Ovary (tissue), 9 donors: ENCODE data around the gene RBM28. TPM values are rescaled to one million over a fixed set of nuclear protein-coding genes. Genes with fewer than 3 reads are reported as not detected.
A peak's percentile ranks its signal among the peaks of the same experiment; 100 is the strongest.

Experiments used
- DNase-seq, 5 donors: peaks; one replicate each; pipeline ENCODE4 v3.0.0-alpha.2; 2019 to 2020
- H3K27ac ChIP-seq, 2 donors: fragments of 200-600 bp; one replicate each; pipeline versions ENCODE4 v1.5.1 to v1.8.0; 2019 to 2022
- H3K27me3 ChIP-seq: fragments of 200-600 bp; one replicate; pipeline ENCODE4 v1.8.0; 2022
- H3K36me3 ChIP-seq: fragments of 200-600 bp; sonication (generic); one replicate; pipeline ENCODE4 v1.5.1; 2019
- H3K4me1 ChIP-seq: one replicate; pipeline ENCODE4 v1.8.1; 2013; ENCODE audit warnings: mild to moderate bottlenecking, moderate library complexity; ENCODE audit not compliant: insufficient read depth
- H3K4me3 ChIP-seq: fragments of 200-600 bp; sonication (generic); one replicate; pipeline ENCODE4 v1.5.1; 2017
- H3K9me3 ChIP-seq, 2 donors: fragments of 200-600 bp in 1 of 2; sonication (generic) in 1 of 2; one replicate each; pipeline versions ENCODE4 v1.5.1 to v1.8.1; 2013 to 2019; ENCODE audit warnings: mild to moderate bottlenecking in 1 of 2, moderate library complexity in 1 of 2
- CTCF ChIP-seq, 3 donors: fragments of 450-650 bp in 2 of 3; fragments of 200-600 bp in 1 of 3; IDR thresholded peaks; one replicate each; pipeline versions ENCODE4 v1.5.1 to v1.8.0; 2016 to 2022; ENCODE audit warnings: antibody characterized with exemption in 3 of 3, mild to moderate bottlenecking in 1 of 3
- EP300 ChIP-seq: sonication (generic); formaldehyde crosslinking; IDR thresholded peaks from one replicate; pipeline ENCODE4 v1.6.1; 2017; ENCODE audit warnings: antibody characterized with exemption
- POLR2A ChIP-seq: fragments of 450-650 bp; IDR thresholded peaks from one replicate; pipeline ENCODE4 v1.6.1; 2017; ENCODE audit warnings: antibody characterized with exemption, mild to moderate bottlenecking, moderate library complexity
- WGBS, 3 donors: extraction: QIAGEN DNeasy Blood & Tissue Kit in 1 of 3; methylation state at CpG; one replicate each; pipeline versions ENCODE4 v1.1.5 to v1.1.7; 2013 to 2017; 5-methylcytosine and 5-hydroxymethylcytosine counted together
- intact Hi-C, 4 donors: fragments of 100-400 bp; cut with DNase I; formaldehyde crosslinking; loops; one replicate each; pipeline versions ENCODE4 v1.11.0 to v1.15.1; 2022 to 2023
- polyA plus RNA-seq, 2 donors: library from polyadenylated mRNA; stranded (reverse); fragments of 200-250 nt in 1 of 2; fragments of 350-450 nt in 1 of 2; fragmentation: Illumina TruSeq in 1 of 2; extraction: RNeasy Lipid Tissue Mini Kit (QIAGEN cat#74804) in 1 of 2; gene quantifications; one replicate each; pipeline ENCODE4 v1.2.3, GENCODE V29; 2013 to 2014
- total RNA-seq, 7 donors: library from RNA; depleted of rRNA in 2 of 7; stranded (reverse); fragments of >200 nt in 2 of 7; fragmentation: NEBNext Ultra II Directional in 3 of 7; extraction: Animal tissue kit (Norgen Biotek cat#: 25700) in 3 of 7; gene quantifications; one replicate each; pipeline versions ENCODE4 v1.1.0 to v1.2.4, GENCODE V29; 2016 to 2023
- donor health status: DM: no; HTN: no; CAD: no; lungs with moderate emphysema.
- donor health status: DM: no; HTN: no; CAD: no.
- donor health status: Bipolar disorder and iron deficiency.
- donor health status: DM: yes; HTN: yes; CAD: no.
- donor health status: DM: no; HTN: no; CAD: no.
- donor health status: DM: yes; HTN: yes; CAD: no.

Gene RBM28
- total and polyA plus RNA-seq, 9 donors: 13.6 to 50.8 (median 33.1) TPM

- DNase-seq: no peak
- 72 to 76% (median 74%) methylated on average over 3 of the region's 3 CpGs for WGBS, 3 donors
- H3K9me3 ChIP-seq: no peaks in the 10 kb centered on the region
- H3K27me3 ChIP-seq: no peaks in the 10 kb centered on the region
- H3K4me3 ChIP-seq: no peak overlapping the region
- H3K36me3 ChIP-seq: no peaks in the 10 kb centered on the region
- intact Hi-C loops: no loop called here
- no peaks in the 10 kb centered on the region for H3K4me1 ChIP-seq
- no peak overlapping the region for H3K27ac ChIP-seq
- TF ChIP-seq POLR2A (no peak), CTCF (IDR thresholded peaks at IDR 0.05) (no peak), EP300 (no peak)
These were observed 47.3 kb upstream of the RBM28 start for GRCh38 chr7:128390871-128391565.

GRCh38 chr7:128389618-128390329 lies 46.1 kb upstream of the RBM28 start:
- Histone ChIP-seq H3K36me3 (no peaks in the 10 kb centered on the region), H3K27me3 (no peaks in the 10 kb centered on the region), H3K4me1 (no peaks in the 10 kb centered on the region), H3K27ac (no peak overlapping the region), H3K9me3 (no peaks in the 10 kb centered on the region), H3K4me3 (no peak overlapping the region)
- TF ChIP-seq POLR2A (no peak), EP300 (no peak), CTCF (IDR thresholded peaks at IDR 0.05) (no peak)
- 71 to 75% (median 71%) methylated on average over 9 of the region's 9 CpGs for WGBS, 3 donors
- DNase-seq: peak in 1 of 5 donors; percentile 32
- intact Hi-C loops: loop anchor here in 2 of 4 donors (5.0 kb wide), 2 partner anchors 37 to 42 kb away; no protein-coding TSS in a partner anchor

- no peaks in the 10 kb centered on the region for H3K4me1 ChIP-seq
- no peaks in the 10 kb centered on the region for H3K9me3 ChIP-seq
- H3K4me3 ChIP-seq: no peak overlapping the region
- intact Hi-C loops: loop anchor here in 2 of 4 donors (5.0 kb wide), 2 partner anchors 37 to 42 kb away; no protein-coding TSS in a partner anchor
- WGBS, 3 donors: 19 to 39% (median 34%) methylated on average over 2 of the region's 2 CpGs
- TF ChIP-seq EP300: no peak
- TF ChIP-seq POLR2A: no peak
- no peak for TF ChIP-seq CTCF (IDR thresholded peaks at IDR 0.05)
- no peak overlapping the region for H3K27ac ChIP-seq
- H3K27me3 ChIP-seq: no peaks in the 10 kb centered on the region
- H3K36me3 ChIP-seq: no peaks in the 10 kb centered on the region
- DNase-seq: no peak
These were observed 45.4 kb upstream of the RBM28 start for GRCh38 chr7:128389085-128389617.

GRCh38 chr7:128388145-128388485 lies 44.4 kb upstream of the RBM28 start:
- 28 to 50% (median 32%) methylated on average over 3 of the region's 3 CpGs for WGBS, 3 donors
- H3K36me3 ChIP-seq: no peaks in the 10 kb centered on the region
- TF ChIP-seq POLR2A: no peak
- TF ChIP-seq EP300: no peak
- TF ChIP-seq CTCF (IDR thresholded peaks at IDR 0.05): no peak

More at GRCh38 chr7:128388145-128388485, 44.4 kb upstream of the RBM28 start:
- Histone ChIP-seq H3K27me3 (no peaks in the 10 kb centered on the region), H3K9me3 (no peaks in the 10 kb centered on the region), H3K4me3 (no peak overlapping the region), H3K4me1 (no peaks in the 10 kb centered on the region), H3K27ac (no peak overlapping the region)
- DNase-seq: no peak
- intact Hi-C loops: loop anchor here in 2 of 4 donors (5.0 kb wide), 2 partner anchors 36 to 41 kb away; no protein-coding TSS in a partner anchor
